HFFc6 (cell line): ENCODE measurements around the gene TFCP2. TPM values are rescaled to one million over a fixed set of nuclear protein-coding genes. Genes with fewer than 3 reads are reported as not detected.

Source experiments
- DNase-seq: peaks from one replicate; pipeline ENCODE4 v3.0.0-alpha.2; 2018
- H3K27ac Mint-ChIP-seq: 2 replicates; pipeline ENCODE4 v1.8.0; 2020; ENCODE audit warnings: mild to moderate bottlenecking, mixed read lengths
- H3K27me3 Mint-ChIP-seq: 2 replicates; pipeline ENCODE4 v1.8.0; 2021; ENCODE audit warnings: mild to moderate bottlenecking, moderate library complexity, mixed read lengths; ENCODE audit not compliant: insufficient read depth
- H3K36me3 Mint-ChIP-seq: 2 replicates; pipeline ENCODE4 v1.8.0; 2021; ENCODE audit warnings: low read depth, mixed read lengths
- H3K4me1 Mint-ChIP-seq: 2 replicates; pipeline ENCODE4 v1.8.0; 2020; ENCODE audit warnings: low read depth, mixed read lengths
- H3K4me3 Mint-ChIP-seq: 2 replicates; pipeline ENCODE4 v1.8.0; 2020; ENCODE audit warnings: mild to moderate bottlenecking, moderate library complexity, mixed read lengths
- H3K9me3 Mint-ChIP-seq: 2 replicates; pipeline ENCODE4 v1.8.0; 2020; ENCODE audit warnings: mild to moderate bottlenecking, mixed read lengths
- total RNA-seq, 6 experiments: library from RNA; stranded (reverse); fragmentation: NEBNext Ultra II Directional; extraction: Animal tissue kit (Norgen Biotek cat#: 25700); gene quantifications; 2 replicates in 1 of 6; 3 replicates in 5 of 6; pipeline ENCODE4 v1.2.3, GENCODE V29; 2021
- TF ChIP-seq, protein P1 (sequence below): fragments of 200-600 bp; sonication (generic); IDR thresholded peaks from 2 replicates; pipeline ENCODE4 v1.5.0; 2021; ENCODE audit warnings: antibody characterized with exemption, mild to moderate bottlenecking

Gene TFCP2
- total RNA-seq, 6 experiments from 2014 or later: 23.6 to 26.5 (median 25.8) TPM

DNA sequence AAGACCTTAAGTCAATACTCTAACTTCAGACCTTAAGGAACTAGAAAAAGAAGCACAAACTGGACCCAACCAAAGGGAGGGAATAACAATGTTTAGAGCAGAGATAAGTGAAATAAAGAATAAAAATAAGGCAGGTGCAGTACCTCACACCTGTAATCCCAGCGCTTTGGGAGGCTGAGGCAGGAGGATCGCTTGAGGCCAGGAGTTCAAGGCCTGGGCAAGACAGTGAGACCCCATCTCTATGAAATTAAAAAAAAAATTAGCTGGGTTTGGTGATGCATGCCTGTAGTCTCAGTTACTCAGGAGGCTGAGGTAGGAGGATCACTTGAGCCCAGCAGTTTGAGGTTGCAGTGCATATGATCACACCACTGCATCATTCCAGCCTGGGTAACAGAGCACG, 9.1 kb downstream of the TFCP2 start:
- Mint-ChIP-seq H3K27ac (no peak overlapping the region), H3K36me3 (peaks cover 6% of the 10 kb centered on the region; the same call in 1 of the 2 replicates), H3K4me1 (peaks cover 6% of the 10 kb centered on the region; the same call in 1 of the 2 replicates), H3K9me3 (no peaks in the 10 kb centered on the region), H3K27me3 (peaks cover 1% of the 10 kb centered on the region; the same call in 1 of the 2 replicates), H3K4me3 (no peak overlapping the region)
- DNase-seq: no peak
- TF ChIP-seq, protein P1, sequence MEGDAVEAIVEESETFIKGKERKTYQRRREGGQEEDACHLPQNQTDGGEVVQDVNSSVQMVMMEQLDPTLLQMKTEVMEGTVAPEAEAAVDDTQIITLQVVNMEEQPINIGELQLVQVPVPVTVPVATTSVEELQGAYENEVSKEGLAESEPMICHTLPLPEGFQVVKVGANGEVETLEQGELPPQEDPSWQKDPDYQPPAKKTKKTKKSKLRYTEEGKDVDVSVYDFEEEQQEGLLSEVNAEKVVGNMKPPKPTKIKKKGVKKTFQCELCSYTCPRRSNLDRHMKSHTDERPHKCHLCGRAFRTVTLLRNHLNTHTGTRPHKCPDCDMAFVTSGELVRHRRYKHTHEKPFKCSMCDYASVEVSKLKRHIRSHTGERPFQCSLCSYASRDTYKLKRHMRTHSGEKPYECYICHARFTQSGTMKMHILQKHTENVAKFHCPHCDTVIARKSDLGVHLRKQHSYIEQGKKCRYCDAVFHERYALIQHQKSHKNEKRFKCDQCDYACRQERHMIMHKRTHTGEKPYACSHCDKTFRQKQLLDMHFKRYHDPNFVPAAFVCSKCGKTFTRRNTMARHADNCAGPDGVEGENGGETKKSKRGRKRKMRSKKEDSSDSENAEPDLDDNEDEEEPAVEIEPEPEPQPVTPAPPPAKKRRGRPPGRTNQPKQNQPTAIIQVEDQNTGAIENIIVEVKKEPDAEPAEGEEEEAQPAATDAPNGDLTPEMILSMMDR: no peak

- H3K4me1 Mint-ChIP-seq: peaks cover 6% of the 10 kb centered on the region; the same call in 1 of the 2 replicates
- peaks cover 6% of the 10 kb centered on the region; the same call in 1 of the 2 replicates for H3K36me3 Mint-ChIP-seq
- no peak overlapping the region for H3K27ac Mint-ChIP-seq
- H3K4me3 Mint-ChIP-seq: no peak overlapping the region
- H3K27me3 Mint-ChIP-seq: peaks cover 3% of the 10 kb centered on the region; the same call in 1 of the 2 replicates
- TF ChIP-seq, protein P1: no peak
- H3K9me3 Mint-ChIP-seq: no peaks in the 10 kb centered on the region
- no peak for DNase-seq
Measured at GRCh38 chr12:51162217-51162616, 10.7 kb downstream of the TFCP2 start.

DNA sequence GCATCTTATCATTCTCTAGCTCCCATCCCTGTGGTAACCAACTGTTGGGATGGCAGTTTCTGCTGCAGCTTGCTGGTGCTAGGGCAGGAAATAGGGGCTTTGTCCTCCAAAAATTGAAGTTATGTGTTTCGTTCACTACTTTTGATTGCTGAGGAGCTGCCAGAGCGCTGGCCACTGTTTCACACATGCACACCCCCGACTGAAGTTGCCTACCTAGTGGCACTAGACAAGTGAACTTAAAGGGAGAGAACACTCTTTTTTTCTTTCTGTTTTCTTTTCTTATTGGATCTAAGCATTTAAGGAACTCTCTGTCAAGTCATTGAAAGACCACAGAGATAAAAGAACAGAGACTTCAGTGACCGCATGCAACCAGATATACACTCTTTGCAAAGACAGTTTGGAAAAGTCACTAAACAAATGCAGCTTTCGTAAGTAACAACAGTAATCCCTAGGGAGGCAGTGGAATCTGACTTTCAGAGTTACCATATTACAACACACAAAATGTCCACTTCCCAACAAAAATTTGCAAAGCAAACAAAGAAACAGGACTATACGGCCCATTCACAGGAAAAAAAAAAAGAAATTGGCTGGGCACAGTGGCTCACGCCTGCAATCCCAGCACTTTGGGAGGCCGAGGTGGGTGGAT, 12.0 kb downstream of the TFCP2 start:
- Mint-ChIP-seq H3K27me3 (peaks cover 2% of the 10 kb centered on the region; the same call in 1 of the 2 replicates), H3K9me3 (no peaks in the 10 kb centered on the region), H3K36me3 (peaks cover 6% of the 10 kb centered on the region; the same call in 1 of the 2 replicates), H3K4me1 (peaks cover 15% of the 10 kb centered on the region), H3K27ac (no peak overlapping the region), H3K4me3 (no peak overlapping the region)
- DNase-seq: no peak
- TF ChIP-seq, protein P1: no peak

GRCh38 chr12:51156245-51156765, 16.6 kb downstream of the TFCP2 start:
- peaks cover 10% of the 10 kb centered on the region for H3K4me1 Mint-ChIP-seq
- H3K36me3 Mint-ChIP-seq: no peaks in the 10 kb centered on the region
- peaks cover 2% of the 10 kb centered on the region; the same call in 1 of the 2 replicates for H3K27me3 Mint-ChIP-seq
- TF ChIP-seq, protein P1: no peak
- H3K27ac Mint-ChIP-seq: no peak overlapping the region
- H3K9me3 Mint-ChIP-seq: no peaks in the 10 kb centered on the region
- no peak for DNase-seq
- H3K4me3 Mint-ChIP-seq: no peak overlapping the region

DNA sequence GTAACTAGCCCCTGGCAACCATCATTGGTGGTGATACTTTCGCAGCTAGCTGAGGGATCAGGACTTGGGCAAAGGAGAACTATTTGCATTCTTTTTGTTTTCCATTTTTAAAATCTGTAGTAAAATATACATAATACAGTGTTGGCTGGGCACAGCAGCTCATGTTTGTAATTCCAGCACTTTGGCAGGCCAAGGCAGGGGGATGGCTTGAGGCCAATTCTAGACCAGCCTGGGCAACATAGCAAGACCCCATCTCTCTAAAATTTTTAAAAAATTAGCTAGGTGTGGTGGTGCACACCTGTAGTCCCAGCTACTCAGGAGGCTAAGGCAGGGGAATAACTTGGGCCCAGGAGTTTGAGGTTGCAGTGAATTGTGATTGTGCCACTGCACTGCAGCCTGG, 20.0 kb downstream of the TFCP2 start:
- no peak for DNase-seq
- Mint-ChIP-seq H3K27ac (no peak overlapping the region), H3K27me3 (no peaks in the 10 kb centered on the region), H3K4me3 (no peak overlapping the region), H3K36me3 (no peaks in the 10 kb centered on the region), H3K9me3 (no peaks in the 10 kb centered on the region), H3K4me1 (peaks cover 10% of the 10 kb centered on the region)
- TF ChIP-seq, protein P1: no peak
